ENCODE measurements around the gene PRKCA.

Gene PRKCA

DNA sequence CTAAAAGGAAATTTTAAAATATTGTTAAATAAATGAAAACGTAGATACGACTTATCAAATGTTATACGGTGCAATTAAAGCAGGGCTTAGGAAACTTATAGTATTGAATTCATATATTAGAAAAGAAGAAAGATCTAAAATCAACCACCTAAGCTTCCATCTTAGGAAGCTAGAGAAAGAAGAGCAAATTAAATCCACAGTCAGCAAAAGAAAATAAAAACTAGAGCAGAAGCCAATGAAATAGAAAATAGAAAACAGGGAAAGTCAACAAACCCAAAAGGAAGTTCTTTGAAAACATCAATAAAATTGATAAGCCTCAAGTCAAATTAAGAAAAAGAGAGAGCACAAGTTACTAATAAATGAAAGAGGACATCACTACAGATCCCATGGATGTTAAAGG is 457.9 kb downstream of the PRKCA start:
- no peak for DNase-seq

DNA sequence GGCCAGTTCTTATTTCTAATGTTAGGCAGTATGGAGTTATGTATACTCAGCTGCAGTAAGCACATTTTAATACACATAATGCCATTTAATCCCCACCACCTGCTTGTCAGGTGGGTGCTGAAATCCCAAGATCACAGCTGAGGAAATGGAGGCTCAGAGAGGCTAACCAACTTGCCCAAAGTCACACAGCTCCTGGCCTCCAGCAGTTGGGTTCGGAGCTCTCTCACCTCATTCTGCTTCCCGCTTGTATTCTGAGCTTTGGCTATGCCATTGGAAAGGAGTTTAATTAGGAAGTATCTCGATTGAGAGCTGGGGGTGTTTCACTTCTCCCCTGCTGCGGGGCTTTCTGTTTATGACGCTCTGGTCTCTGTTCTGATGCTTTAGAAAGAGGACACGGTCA is 459.9 kb downstream of the PRKCA start:
- DNase-seq, result no peak

DNA sequence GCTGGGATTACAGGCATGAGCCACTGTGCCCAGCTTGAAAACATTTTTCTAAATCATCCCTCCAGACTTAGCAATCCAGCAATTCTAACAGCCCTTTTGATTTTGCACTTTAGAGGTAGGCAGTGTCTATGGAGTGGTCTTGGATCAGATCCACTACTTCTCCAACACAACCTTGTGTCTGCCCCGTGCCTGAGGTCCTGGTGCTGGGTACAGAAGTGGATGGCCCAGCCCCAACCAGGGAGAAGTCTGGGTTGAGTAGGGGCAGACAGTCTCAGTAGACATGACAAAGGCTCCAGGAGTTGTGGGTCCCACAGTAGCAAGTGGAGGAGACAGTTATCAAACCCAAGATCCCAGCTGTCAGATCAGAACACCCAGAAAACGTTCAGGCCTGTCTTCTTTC is 460.6 kb downstream of the PRKCA start:
- DNase-seq, result no peak

DNA sequence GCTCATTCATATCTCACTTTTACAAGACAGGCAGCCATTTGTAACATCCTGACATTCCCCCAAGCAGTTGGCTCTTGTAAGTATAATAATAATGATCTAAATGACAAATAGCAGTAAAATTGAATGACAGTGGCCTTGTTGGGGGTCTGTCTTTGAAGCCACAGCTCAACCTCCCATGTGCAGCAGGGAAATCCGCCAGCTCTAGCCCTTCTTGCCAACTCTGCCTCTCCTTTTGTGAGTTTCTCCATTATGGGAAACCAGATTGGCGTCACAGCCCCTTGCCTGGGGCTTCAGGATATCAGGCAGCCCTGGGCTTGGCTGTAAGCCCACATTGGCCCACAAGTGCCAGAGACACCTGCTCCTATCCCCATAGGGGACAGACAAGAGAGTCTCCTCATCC is 462.1 kb downstream of the PRKCA start:
- DNase-seq, result no peak

DNA sequence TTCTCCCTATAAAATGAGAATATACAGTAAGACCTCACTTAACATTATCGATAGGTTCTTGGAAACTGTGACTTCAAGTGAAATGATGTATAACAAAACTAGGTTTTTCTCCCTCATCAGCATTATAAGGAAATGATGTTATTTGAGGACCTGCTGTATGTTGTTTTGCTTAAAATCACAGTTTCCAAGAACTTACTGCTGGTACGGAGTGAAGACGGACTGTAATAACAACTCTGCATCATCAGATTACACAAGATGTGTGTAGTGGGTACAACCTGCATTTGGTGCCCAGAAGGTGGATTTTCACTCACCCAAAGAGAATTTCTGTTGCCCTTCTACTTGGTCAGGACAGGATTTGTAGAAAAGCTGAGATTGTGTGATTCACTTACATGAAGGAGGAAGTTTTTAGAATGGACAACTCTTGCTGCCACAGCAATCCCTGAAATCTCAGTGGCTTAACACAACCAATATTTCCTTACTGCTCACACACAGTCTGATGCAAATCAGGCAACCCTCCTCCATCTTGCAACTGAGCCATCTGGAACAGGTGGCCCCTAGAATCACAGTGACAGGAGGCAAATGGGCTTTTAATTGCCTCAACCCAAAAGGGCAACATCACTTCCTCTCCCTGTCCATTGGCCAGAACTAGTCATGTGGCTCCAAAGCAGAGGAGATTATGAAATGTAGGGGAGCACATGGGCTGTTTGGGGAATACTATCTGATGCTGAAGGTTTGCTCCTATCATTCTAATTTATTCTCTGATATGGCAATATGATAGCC is 464.9 kb downstream of the PRKCA start:
- no peak for DNase-seq

DNA sequence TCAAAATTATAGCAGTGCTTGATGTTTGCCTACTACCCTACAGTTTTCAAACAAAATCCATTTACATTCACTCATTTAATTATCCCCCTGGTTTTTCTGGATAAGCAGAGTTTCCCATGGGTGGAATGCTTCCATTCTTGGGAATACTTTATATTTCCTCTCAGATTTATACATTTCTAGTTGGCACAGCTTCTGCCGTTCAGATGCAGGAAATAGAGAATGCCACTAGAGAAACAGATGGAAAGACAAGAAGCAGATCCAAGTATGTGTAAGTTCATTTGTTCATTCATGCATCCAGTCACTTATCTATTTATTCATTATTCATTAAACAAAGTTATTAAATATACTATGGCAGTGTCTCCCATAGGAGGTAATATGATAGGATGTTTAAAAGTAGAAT is 467.5 kb downstream of the PRKCA start:
- DNase-seq, result no peak

DNA sequence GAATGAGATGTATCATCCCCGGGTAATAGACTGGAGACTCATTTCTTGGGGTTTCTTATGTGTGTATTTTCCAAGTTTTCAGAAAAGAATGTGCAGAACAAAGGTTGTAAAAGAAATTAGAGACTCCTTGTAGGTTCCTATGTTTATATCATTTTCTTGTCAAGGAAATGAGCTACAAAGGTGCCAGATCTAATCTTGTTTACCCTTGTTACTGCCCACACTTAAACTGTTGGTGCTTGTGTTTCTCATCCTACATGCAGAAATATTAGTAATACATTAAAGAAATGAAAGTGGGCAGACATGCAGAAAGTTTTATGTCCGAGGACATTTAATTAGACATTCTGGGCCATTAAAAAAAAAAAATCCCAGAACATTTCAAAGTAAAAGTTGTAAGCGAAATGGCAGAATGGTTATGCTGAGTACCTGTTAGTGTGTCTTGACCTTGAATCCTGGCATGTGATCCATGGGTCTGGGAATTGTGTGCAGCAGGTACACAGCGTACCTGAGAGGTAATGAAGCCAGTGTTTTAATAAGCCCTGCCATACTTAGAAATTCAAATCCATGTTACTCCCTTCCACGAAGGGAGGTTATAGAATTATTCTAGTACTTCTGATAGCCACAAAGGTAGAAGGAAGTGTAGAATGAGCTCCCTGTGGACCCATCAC is 469.9 kb downstream of the PRKCA start:
- no peak for DNase-seq

DNA sequence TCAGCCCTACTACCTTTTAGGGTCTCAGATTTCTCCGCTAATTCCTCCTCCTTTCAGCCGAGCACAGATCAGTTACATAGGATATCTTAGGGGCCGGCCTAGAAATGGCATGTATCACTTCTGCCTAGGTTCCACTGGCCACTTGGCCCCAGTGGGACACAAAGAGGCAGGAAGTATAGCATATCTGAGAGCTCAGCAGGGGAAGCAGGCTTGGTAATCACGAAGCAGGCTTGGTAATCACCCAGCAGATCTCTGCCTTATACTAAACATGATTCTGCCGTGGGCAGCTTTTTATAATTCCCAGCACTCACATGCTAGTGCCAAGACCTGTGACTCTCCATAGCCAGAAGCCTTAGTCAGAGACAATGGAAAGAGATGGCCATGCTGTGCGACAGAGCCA is 472.9 kb downstream of the PRKCA start:
- DNase-seq, result no peak

DNA sequence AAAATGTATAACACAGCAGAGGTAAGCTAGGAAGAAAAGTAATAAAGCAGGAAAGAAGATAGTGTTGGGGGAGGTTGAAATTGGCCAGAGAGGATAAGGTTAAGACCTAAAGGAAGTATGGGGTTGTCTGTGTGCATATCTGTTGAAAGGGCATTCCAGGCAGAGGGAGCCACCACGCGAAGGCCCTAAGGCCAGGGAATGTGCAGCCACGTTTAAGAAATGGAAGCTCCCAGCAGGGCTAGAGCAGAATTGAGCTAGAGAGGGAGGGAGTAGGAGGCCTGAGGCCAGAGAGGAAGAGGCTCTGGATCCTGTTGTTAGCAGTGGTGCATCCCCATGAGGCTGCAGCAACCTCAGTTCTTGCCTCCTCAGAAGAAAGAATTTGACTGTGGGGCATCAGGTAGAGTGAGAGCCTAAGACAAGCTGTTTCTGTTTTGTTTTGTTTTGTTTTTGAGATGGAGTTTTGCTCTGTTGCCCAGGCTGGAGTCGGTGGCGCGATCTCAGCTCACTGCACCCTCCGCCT is 473.5 kb downstream of the PRKCA start:
- no peak for DNase-seq

DNA sequence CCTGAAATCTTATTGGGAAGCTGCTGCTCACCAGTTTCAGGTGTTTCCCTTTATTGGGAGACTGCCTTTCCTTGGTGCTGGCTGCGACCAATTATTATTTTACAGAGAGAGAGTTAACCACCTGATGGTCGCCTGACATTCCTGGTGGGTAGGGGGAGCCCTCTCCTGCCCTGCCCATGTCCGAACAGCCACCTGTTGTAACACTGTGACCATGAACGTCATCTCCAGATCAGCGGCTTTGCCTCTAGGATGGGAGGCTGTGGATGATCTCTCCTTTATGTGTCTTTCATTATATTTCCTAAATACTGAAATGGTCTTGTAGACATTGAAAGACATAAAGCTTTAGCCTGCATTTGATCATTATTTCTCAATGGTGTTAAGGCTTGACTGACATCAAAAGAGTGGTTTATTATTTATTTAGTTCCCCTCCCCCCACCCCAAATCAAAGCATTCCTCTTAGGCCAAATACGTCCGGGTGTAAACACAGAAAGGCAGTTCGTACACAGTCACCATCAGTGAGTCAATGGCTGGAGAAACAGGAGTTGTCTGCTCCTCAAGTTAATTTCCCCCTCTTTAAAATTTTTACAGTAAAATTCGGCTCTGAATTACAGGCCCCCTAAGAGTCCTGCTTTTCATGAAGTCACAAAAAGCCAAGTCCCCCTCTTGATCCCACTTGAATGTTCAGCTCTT is 474.7 kb downstream of the PRKCA start:
- no peak for DNase-seq

DNA sequence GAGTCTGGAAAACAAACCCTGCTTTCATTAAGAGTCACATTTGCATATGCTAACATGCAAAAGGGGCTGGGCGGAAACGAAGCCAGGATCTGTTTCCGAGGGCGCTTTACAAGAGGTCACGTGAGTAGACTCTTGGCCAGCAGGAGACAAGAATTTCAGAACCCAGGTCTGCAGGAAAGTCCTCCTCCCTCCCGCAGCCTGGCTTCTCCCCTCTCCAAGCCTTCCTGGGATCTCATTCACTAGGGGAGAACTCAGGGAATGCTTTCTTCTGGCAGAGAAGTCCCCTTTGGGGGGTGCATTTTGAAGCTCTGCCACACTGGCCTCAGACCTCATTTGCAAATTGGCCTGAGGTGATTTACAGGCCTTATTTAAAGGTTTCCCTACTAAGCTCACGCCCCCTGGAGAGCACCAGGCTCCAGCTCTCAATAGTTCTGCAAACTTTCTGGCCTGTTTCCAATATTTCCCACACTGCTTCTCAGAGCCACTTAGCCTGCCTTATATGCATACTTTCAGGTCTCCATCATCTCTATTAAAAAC is 475.3 kb downstream of the PRKCA start:
- no peak for DNase-seq

DNA sequence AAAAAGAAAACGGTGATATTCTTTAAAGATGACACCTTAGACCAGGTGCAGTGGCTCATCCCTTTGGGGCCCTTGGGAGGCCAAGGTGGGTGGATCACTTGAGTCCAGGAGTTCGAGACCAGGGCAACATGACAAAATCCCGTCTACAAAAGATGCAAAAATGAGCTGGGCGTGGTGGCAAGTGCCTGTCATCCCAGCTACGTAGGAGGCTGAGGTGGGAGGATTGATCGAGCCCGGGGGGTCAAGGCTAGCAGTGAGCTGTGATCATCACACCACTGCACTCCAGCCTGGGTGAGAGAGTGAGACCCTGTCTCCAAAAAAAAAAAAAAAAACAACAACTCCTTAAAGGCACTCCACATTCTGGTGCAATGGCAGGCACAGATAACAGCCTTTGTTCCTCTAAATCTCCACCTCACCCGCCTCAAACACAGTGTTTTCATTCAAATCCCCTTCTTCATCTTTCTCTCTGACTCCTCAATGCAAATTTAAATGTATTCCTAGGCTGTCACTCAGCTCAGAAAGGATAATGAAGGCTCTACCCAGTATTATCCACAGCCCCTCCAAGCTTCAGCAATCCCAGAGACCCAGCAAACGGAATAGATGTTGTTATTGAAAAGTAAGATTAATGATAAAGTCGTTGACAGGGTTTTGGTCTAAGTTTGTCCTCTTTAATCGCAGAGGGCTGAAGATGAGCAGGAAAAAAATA is 476.3 kb downstream of the PRKCA start:
- DNase-seq, result no peak

DNA sequence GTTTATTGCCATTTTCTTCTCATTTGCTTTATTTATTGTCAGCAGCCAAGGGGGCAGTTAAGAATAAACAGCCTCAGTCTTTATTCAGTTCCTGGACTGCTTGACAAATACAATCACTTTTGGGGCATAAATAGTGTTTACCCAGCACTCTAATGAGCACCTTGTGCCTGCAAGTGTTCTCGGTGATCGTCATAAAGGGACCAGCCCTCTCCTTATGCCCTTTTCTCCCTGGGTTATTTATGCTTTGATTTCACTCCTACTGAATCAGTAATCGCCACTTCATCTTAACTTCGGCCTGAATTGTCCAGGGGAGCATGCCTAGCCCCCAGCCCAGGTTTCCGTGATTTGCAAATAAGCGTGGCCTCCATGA is 476.8 kb downstream of the PRKCA start:
- DNase-seq, result no peak

DNA sequence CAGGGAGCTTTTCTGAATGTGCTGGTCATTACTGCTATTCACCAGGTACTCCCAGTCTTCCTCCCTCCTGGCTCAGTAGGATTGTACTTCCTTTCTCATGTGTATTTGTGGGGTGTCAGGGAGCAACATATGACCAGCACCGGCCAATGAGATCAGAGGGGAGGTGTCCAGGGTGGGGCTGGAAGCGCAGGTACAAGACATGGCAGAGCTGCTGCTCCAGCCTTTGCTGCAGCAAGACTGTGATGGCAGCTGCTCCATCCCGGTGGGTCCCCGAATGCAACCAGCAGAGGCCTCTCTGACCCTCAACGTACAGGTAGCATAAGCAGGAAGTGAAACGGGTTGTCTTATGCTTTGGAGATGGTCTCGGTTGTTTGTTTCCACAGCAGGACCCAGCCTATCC is 478.7 kb downstream of the PRKCA start:
- DNase-seq, result no peak

DNA sequence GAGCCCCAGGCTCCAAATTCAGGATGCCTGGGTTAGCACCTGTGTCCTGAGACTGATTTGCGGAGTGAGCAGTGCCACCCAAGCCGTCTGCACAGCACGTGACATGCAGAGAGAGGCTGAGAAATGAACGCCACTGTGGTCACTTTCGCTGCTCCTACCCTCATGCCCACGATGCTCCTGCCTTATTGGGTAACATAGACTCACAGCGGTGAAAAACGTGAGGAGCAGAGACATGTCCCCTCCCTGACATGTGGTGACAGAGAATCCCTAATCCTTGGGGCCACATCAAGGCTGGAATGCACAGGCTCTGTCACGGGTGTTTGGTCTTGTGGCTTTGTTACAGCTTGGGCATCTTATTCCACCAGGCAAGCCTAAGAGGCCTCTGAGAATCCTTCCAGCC is 480.4 kb downstream of the PRKCA start:
- no peak for DNase-seq

DNA sequence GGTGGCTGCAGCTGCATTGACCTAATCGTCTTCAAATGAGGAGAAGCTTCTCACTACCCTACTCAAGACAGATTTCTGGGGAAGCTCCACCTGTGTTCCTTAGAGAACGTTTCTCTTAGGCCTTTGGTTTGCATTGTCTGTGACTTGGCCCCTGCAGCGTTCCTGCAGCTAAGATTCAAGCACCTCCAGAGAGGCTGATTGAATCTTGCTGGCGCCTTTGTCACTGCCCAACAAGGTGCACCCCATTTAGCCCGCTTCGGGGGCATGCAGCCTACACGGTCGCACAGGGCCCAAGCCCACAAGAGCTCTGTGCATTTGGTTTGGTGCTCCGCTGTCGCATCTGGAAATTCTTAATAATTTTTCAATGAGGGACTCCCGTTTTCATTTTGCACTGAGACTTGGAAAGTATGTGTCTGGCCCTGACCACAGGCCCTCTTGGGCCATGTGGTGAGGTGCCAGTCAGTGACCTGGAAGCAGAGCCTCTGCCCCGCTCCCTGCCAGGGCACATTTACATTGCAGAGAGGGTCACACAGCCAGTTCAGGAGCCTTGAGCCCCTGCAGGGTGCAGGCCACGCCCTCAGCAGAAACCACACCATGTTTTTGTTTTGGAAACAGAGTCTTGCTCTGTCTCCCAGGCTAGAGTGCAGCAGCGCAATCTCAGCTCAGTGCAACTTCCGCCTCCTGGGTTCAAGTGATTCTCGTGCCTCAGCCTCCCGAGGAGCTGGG is 481.4 kb downstream of the PRKCA start:
- no peak for DNase-seq

DNA sequence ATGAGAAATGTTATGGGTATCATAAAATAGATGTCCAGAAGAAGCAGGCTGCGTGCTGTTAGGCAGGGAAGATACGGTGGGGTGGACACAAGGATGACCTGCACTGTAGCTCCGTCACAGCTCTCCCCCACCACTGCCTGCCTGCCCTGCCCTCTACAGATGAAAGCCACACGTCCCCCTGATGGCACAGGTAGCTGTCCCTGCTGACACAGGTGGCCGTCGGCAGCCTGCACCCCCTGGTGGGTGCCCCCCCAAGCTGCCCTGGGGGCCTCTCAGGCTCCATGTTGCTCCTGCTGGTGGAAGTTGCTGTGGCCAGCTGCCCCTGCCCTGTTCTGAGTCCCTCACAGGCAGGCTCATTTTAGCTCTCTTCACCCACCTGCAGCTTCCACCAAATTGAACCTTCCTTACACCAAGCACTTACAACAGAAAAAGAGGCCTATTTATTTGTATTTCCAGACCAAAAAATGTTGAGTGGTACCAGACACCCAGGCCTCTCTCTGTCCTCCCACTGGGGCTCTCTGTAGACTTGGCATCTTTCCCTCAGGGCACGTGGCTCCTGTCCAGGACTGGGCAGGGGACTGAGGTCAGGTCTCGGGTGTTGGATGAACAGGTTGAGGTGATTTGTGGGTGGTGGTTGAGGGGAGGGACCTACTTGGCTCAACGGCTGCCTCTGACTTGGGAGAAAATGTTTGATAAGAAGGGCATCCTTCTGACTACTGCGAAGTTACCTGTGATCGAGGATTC is 482.4 kb downstream of the PRKCA start:
- no peak for DNase-seq

DNA sequence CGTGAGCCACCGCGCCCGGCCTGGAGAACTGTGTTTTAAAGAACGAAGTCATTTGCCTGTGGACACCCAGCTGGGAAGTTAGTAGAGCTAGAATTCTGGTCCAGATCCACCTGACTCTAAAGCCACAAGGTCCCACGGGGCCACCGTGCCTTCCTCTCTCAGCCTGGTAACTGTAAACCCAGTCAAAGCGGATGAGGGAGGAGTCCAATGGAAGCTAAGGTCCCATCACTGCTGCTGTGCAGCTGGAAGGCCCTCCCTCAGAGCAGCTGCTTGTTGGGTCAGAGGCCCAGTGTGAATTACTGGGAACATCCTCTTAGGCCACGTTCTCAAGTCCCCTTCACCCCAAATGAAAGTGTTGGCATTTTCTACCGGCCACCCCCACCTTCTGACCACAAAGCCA is 483.7 kb downstream of the PRKCA start:
- DNase-seq, result no peak

DNA sequence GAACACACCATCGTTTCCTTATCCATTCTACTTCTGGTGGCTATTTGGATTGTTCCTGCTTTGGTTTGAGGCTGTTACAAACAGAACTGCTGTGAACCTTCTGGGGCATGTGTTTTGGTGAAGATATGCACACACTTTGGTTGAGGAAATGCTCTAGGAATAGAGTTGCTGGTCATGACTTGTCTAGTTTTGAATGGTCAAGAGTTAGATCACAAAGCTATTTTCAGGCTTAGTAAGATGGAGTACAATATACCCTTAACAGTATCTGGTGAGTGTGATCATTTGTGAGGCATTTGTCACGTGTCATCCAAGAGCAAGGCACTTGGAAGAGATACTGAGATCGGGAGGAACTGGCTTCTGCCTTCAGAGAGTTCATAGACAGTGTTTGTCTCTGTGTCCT is 485.5 kb downstream of the PRKCA start:
- no peak for DNase-seq

DNA sequence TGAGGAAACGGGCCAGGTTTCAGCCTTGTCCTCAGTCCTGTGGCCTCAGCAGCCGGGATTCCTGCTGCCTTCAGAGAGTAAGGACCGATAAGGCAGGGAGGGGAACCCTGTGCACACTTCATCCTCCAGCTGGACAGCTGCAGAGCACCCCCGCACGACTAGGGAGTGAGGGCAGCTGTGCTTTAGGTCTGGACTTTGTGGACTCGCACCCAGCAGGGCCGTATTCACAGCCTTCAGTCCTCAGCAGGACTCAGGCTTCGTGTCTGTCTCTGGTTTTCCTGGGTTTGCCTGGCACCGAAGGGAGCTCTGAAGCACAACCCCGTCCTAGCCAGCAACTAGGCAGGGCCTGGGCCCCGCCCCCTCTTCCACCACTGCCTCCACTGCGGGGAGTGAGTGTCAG is 486.7 kb downstream of the PRKCA start:
- DNase-seq, result no peak

DNA sequence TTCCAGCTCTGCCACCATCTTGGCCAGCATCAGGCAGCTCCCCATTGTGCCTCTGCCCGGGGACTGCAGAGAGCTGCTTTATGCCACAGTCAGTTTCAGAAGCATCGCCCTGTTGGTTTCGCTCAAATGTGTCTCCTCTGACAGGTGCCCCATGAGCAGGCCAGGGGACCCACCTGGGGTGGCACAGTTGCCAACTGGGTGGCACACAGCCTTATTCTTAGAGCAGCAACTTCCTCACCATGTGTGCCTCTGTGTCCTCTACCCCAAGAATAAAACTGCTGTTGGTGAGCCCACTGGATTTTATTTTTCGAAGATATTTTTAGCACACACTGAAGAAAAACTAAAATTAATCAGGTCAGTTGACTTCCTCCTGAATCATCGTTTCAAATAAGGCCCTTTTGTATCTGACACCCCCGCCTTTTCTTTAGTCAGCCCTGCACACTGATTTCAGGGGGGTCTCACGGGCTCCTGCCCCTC is 487.6 kb downstream of the PRKCA start:
- DNase-seq, result no peak

All from stimulated activated CD4-positive, alpha-beta T cell treated with anti-CD3 and anti-CD28 coated beads, Interleukin-15, amount 100 ng/mL, for 24 hours (primary cell).